Upper lobe of left lung (tissue), 6 donors: Measurements from ENCODE around the gene HOXB2. TPM values are rescaled to one million over a fixed set of nuclear protein-coding genes. Genes with fewer than 3 reads are reported as not detected.

Experiments used
- ATAC-seq, 2 donors: fragments of 200-7000 bp; cut with Tn5 transposase; one replicate each; pipeline ENCODE4 v1.9.1; 2022; ENCODE audit warnings: mild to moderate bottlenecking in 2 of 2, moderate library complexity in 2 of 2; ENCODE audit not compliant: low FRiP score in 2 of 2
- DNase-seq, 2 donors: peaks; one replicate each; pipeline ENCODE4 v3.0.0-alpha.2; 2019 to 2020
- H3K27ac ChIP-seq, 4 donors: fragments of 200-600 bp; sonication (generic); one replicate each; pipeline ENCODE4 v1.5.1; 2016 to 2019
- H3K27me3 ChIP-seq, 4 donors: fragments of 200-600 bp; sonication (generic); one replicate each; pipeline ENCODE4 v1.5.1; 2017 to 2019
- H3K36me3 ChIP-seq, 4 donors: fragments of 200-600 bp; sonication (generic); one replicate each; pipeline ENCODE4 v1.5.1; 2016 to 2019
- H3K4me1 ChIP-seq, 4 donors: fragments of 200-600 bp; sonication (generic); one replicate each; pipeline ENCODE4 v1.5.1; 2018 to 2019
- H3K4me3 ChIP-seq, 4 donors: fragments of 200-600 bp; sonication (generic); one replicate each; pipeline ENCODE4 v1.5.1; 2017 to 2019; ENCODE audit warnings: mild to moderate bottlenecking in 2 of 4, moderate library complexity in 1 of 4
- H3K9me3 ChIP-seq, 4 donors: fragments of 200-600 bp; sonication (generic); one replicate each; pipeline ENCODE4 v1.5.1; 2018 to 2019
- CTCF ChIP-seq, 6 experiments: fragments of 450-650 bp in 4 of 6; fragments of 200-600 bp in 2 of 6; sonication (generic) in 2 of 6; IDR thresholded peaks; one replicate each; pipeline ENCODE4 v1.5.1; 2016 to 2019; ENCODE audit warnings: antibody characterized with exemption in 6 of 6
- EP300 ChIP-seq, 4 donors: sonication (generic); formaldehyde crosslinking; IDR thresholded peaks; one replicate each; pipeline ENCODE4 v1.5.1; 2017; ENCODE audit warnings: antibody characterized with exemption in 4 of 4, control low read depth in 2 of 4
- POLR2A ChIP-seq, 4 donors: fragments of 450-650 bp; IDR thresholded peaks; one replicate each; pipeline ENCODE4 v1.5.1; 2016 to 2017; ENCODE audit warnings: antibody characterized with exemption in 4 of 4, mild to moderate bottlenecking in 2 of 4
- POLR2AphosphoS5 ChIP-seq, 2 donors: sonication (generic); formaldehyde crosslinking; IDR thresholded peaks; one replicate each; pipeline ENCODE4 v1.5.1; 2017; ENCODE audit warnings: antibody characterized with exemption in 2 of 2
- WGBS, 2 donors: methylation state at CpG; one replicate each; pipeline ENCODE4 v1.1.5; 2017 to 2018; 5-methylcytosine and 5-hydroxymethylcytosine counted together
- total RNA-seq, 6 donors: library from RNA; depleted of rRNA in 4 of 6; stranded (reverse); fragments of >200 nt in 4 of 6; gene quantifications; one replicate each; pipeline versions ENCODE4 v1.1.0 to v1.2.1, GENCODE V29; 2016 to 2021
- donor health status: DM: no; HTN: no; CAD: no; lungs with moderate emphysema.
- donor health status: DM: no; HTN: yes; CAD: no; lungs with severe emphysema.

The HOXB2 gene
- total RNA-seq, 6 donors from 2014 or later = 1.4 to 16.1 (median 7.4) TPM

- Histone ChIP-seq H3K4me3 (peak overlapping the region in 2 of 4 donors; percentile 8 to 21), H3K27ac (peak overlapping the region; percentile 65 to 87 (median 72)), H3K4me1 (peaks cover 0 to 10% (median 7%) of the 10 kb centered on the region in 4 donors), H3K9me3 (no peaks in the 10 kb centered on the region), H3K27me3 (peaks cover 0 to 15% (median 7%) of the 10 kb centered on the region in 4 donors), H3K36me3 (no peaks in the 10 kb centered on the region)
- no peak for TF ChIP-seq POLR2A (IDR thresholded peaks at IDR 0.05)
- TF ChIP-seq EP300 (IDR thresholded peaks at IDR 0.05) = no peak
- no peak for TF ChIP-seq CTCF (IDR thresholded peaks at IDR 0.05)
- TF ChIP-seq POLR2AphosphoS5 (IDR thresholded peaks at IDR 0.05) = no peak
- ATAC-seq = no peak
- 40 to 53% methylated on average over 6 of the region's 6 CpGs for WGBS, 2 donors
- no peak for DNase-seq
These were observed 24.9 kb upstream of the HOXB2 start for GRCh38 chr17:48569674-48570324.

- Histone ChIP-seq H3K36me3 (no peaks in the 10 kb centered on the region), H3K4me3 (no peak overlapping the region), H3K9me3 (no peaks in the 10 kb centered on the region), H3K27ac (peak overlapping the region in 2 of 4 donors; percentile 65 to 87), H3K4me1 (peaks cover 4 to 14% (median 8%) of the 10 kb centered on the region in 4 donors), H3K27me3 (peaks cover 0 to 16% (median 7%) of the 10 kb centered on the region in 4 donors)
- TF ChIP-seq EP300 (IDR thresholded peaks at IDR 0.05) = no peak
- TF ChIP-seq CTCF (IDR thresholded peaks at IDR 0.05) = no peak
- no peak for TF ChIP-seq POLR2A (IDR thresholded peaks at IDR 0.05)
- no peak for TF ChIP-seq POLR2AphosphoS5 (IDR thresholded peaks at IDR 0.05)
- ATAC-seq (no peak), DNase-seq (no peak)
- WGBS, 2 donors = 30 to 41% methylated on average over 3 of the region's 3 CpGs
These were observed 24.3 kb upstream of the HOXB2 start for GRCh38 chr17:48569240-48569582.

DNA sequence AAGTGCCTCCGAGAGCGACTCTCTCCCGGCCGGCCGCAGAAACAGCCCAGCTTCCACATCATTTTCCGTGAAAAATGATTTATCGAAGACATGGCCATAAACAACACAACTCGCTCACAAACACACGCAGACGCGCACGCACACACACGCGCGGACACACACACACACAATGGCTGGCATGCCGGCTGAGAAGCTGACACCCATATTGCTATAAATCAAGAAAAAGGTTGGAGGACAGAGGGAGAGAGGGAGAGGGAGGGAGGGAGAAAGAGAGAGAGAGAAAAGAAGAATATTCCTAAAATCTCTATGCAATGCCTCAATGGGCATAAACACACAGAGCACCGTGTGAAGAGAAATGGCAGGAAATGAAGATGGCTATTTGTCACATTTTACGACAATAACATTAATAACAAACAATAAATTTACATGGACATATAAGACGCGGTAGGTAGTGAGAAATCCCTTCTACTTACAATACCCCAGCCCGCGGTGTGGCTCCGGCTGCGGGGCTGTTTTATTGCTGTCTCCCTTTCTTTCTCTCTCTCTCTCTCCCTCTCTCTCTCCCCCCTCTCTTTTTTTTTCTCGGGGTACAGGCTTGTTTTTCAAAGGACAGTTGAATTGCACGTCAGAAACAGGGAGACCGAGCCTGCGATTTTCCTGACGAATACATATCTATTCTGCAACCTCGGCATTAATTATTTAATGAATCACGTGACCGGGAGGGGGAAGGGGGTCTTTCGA is 23.8 kb upstream of the HOXB2 start:
- 16 to 18% methylated on average over 33 of the region's 33 CpGs for WGBS, 2 donors
- ATAC-seq (no peak), DNase-seq (no peak)
- H3K36me3 ChIP-seq = no peaks in the 10 kb centered on the region
- peaks cover 0 to 19% (median 9%) of the 10 kb centered on the region in 4 donors for H3K27me3 ChIP-seq
- H3K4me3 ChIP-seq = peak overlapping the region in 1 of 4 donors; percentile 2
- peaks cover 5 to 15% (median 10%) of the 10 kb centered on the region in 4 donors for H3K4me1 ChIP-seq
- H3K27ac ChIP-seq = peak overlapping the region in 2 of 4 donors; percentile 65 to 87
- TF ChIP-seq POLR2A (IDR thresholded peaks at IDR 0.05) (no peak), EP300 (IDR thresholded peaks at IDR 0.05) (no peak), POLR2AphosphoS5 (IDR thresholded peaks at IDR 0.05) (no peak), CTCF (IDR thresholded peaks at IDR 0.05) (no peak)
- no peaks in the 10 kb centered on the region for H3K9me3 ChIP-seq

DNA sequence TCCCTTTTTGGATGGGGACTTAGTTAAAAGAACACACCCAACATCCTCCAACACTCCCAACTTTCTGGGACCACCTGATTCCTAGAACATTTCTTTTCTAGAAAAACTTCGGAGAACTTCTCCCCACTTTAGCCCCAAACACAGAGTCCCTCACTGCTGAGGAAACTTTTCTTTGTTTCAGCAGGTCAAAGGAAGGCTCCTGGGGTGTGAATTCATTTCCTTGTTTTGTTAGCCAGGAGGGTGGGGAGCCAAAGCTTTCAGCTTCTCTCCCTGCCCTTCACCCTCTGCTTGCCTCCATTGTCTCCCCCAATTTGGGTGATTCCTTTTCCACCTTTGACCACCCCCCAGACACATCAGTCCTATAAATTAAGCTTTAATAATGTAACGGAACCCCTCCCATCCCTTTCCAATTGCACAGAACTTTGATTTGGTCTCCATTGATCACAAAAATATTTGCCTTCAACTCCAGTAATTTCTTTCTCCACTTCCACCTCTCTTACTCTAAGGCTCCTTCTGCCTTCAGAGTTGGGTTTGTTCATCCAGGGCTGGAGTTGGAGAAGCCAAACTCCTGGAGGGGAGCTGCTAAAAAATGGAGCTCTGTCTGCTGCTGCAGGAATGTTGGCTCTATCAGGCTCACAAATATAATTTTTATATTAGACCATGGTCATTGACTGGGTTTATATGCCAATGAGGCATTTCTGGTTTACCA is 22.9 kb upstream of the HOXB2 start:
- Histone ChIP-seq H3K9me3 (no peaks in the 10 kb centered on the region), H3K27ac (peak overlapping the region; percentile 7 to 87 (median 45)), H3K27me3 (peaks cover 0 to 28% (median 10%) of the 10 kb centered on the region in 4 donors), H3K4me3 (no peak overlapping the region), H3K4me1 (peaks cover 5 to 15% (median 10%) of the 10 kb centered on the region in 4 donors), H3K36me3 (no peaks in the 10 kb centered on the region)
- TF ChIP-seq CTCF (IDR thresholded peaks at IDR 0.05) = no peak
- no peak for TF ChIP-seq POLR2A (IDR thresholded peaks at IDR 0.05)
- no peak for TF ChIP-seq EP300 (IDR thresholded peaks at IDR 0.05)
- TF ChIP-seq POLR2AphosphoS5 (IDR thresholded peaks at IDR 0.05) = no peak
- DNase-seq = no peak
- no peak for ATAC-seq
- WGBS, 2 donors = 37 to 50% methylated on average over 2 of the region's 2 CpGs
